Chondrocyte (in vitro differentiated cells): Measurements from ENCODE around the gene HGS. TPM values are rescaled to one million over a fixed set of nuclear protein-coding genes. Genes with fewer than 3 reads are reported as not detected.

Source experiments
- DNase-seq: peaks from one replicate; pipeline ENCODE4 v3.0.0; 2021; ENCODE audit warnings: mixed read lengths, low spot score
- H3K27ac Mint-ChIP-seq: one replicate; pipeline ENCODE4 v1.8.0; 2021; ENCODE audit warnings: mild to moderate bottlenecking, moderate library complexity, mixed read lengths; ENCODE audit not compliant: unreplicated experiment
- H3K27me3 Mint-ChIP-seq: 2 replicates; pipeline ENCODE4 v1.8.0; 2021; ENCODE audit warnings: low read depth, mixed read lengths
- H3K36me3 Mint-ChIP-seq: 2 replicates; pipeline ENCODE4 v1.8.0; 2021; ENCODE audit warnings: low read depth, mixed read lengths
- H3K4me1 Mint-ChIP-seq: 2 replicates; pipeline ENCODE4 v1.8.0; 2021; ENCODE audit warnings: low read depth, mild to moderate bottlenecking, mixed read lengths
- H3K4me3 Mint-ChIP-seq: one replicate; pipeline ENCODE4 v1.8.0; 2021; ENCODE audit warnings: mild to moderate bottlenecking, moderate library complexity, mixed read lengths; ENCODE audit not compliant: unreplicated experiment
- H3K9me3 Mint-ChIP-seq: 2 replicates; pipeline ENCODE4 v1.8.0; 2021; ENCODE audit warnings: low read depth, mixed read lengths
- CTCF ChIP-seq: fragments of 200-600 bp; sonication (generic); IDR thresholded peaks from 2 replicates; pipeline ENCODE4 v1.5.0; 2021; ENCODE audit warnings: antibody characterized with exemption, mild to moderate bottlenecking, moderate library complexity
- total RNA-seq: library from RNA; stranded (reverse); gene quantifications from 3 replicates; pipeline ENCODE4 v1.2.1, GENCODE V29; 2021

The HGS gene
- total RNA-seq, 1 donor from 2014 or later: 87.4 TPM

DNA sequence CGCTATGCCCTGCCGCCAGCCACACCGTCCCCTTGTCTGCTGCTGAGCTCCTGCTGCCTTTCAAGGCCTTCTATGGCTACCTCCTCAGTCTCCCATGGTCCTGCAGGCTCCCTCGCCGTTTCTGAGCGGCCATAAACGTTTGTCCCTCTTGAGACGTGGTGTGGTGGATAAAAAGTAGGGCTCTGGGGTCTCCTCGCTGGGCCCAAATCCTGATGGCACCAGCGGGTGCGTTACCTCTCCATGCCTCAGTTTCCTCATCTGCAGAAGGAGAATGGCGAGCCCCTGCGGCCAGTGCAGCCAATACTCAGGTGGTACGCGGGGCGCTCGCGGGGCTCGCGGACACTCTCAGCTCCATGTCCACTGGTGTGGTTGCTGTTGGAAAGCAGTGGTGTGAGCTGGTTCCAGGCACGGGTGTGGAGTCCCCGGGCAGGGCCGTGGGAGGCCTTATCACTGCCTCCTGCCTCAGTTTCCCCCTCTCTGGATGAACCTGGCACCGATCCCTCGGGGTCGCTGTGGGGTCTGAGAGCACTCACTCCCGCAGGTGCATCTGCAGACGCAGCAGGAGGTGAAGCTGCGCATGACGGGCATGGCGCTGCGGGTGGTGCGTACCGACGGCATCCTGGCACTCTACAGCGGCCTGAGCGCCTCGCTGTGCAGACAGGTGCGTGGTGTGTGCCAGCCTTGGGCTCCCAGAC, 30.7 kb downstream of the HGS start:
- no peak overlapping the region for H3K27ac Mint-ChIP-seq
- H3K36me3 Mint-ChIP-seq: peaks cover 1% of the 10 kb centered on the region
- no peak for TF ChIP-seq CTCF
- H3K4me3 Mint-ChIP-seq: no peak overlapping the region
- no peak for DNase-seq
- H3K9me3 Mint-ChIP-seq: no peaks in the 10 kb centered on the region
- H3K27me3 Mint-ChIP-seq: no peaks in the 10 kb centered on the region
- H3K4me1 Mint-ChIP-seq: peaks cover 20% of the 10 kb centered on the region

GRCh38 chr17:81715107-81715871, 31.5 kb downstream of the HGS start:
- no peak for DNase-seq
- H3K27ac Mint-ChIP-seq: no peak overlapping the region
- H3K36me3 Mint-ChIP-seq: peaks cover 1% of the 10 kb centered on the region
- H3K9me3 Mint-ChIP-seq: no peaks in the 10 kb centered on the region
- H3K4me3 Mint-ChIP-seq: no peak overlapping the region
- H3K27me3 Mint-ChIP-seq: no peaks in the 10 kb centered on the region
- peaks cover 20% of the 10 kb centered on the region for H3K4me1 Mint-ChIP-seq
- no peak for TF ChIP-seq CTCF

GRCh38 chr17:81715872-81716673, 32.3 kb downstream of the HGS start:
- no peaks in the 10 kb centered on the region for H3K9me3 Mint-ChIP-seq
- peaks cover 14% of the 10 kb centered on the region for H3K4me1 Mint-ChIP-seq
- no peak overlapping the region for H3K27ac Mint-ChIP-seq
- DNase-seq: no peak
- peaks cover 1% of the 10 kb centered on the region for H3K36me3 Mint-ChIP-seq
- H3K27me3 Mint-ChIP-seq: no peaks in the 10 kb centered on the region
- TF ChIP-seq CTCF: no peak
- no peak overlapping the region for H3K4me3 Mint-ChIP-seq

DNA sequence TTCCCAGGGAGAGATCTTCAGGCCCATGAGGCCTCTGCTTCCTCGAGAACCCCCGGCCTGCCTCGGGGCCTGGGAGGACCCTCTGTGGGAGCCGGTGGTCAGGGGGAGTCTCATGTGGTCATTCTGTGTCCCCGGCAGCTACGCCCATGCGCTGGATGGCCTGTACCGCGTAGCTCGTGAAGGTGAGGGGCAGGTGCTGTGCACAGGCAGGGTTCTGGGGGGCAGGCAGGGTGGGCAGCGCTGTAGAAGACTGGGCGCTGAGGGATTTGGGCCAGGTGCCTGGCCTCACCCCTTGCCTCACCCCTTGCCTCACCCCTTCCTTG, 32.8 kb downstream of the HGS start:
- Mint-ChIP-seq H3K4me1 (peaks cover 8% of the 10 kb centered on the region), H3K36me3 (peaks cover 1% of the 10 kb centered on the region), H3K27ac (no peak overlapping the region), H3K4me3 (no peak overlapping the region), H3K27me3 (no peaks in the 10 kb centered on the region), H3K9me3 (no peaks in the 10 kb centered on the region)
- no peak for TF ChIP-seq CTCF
- no peak for DNase-seq

- DNase-seq: peak; percentile 88
- no peak for TF ChIP-seq CTCF
- H3K4me3 Mint-ChIP-seq: no peak overlapping the region
- H3K27ac Mint-ChIP-seq: no peak overlapping the region
- no peaks in the 10 kb centered on the region for H3K9me3 Mint-ChIP-seq
- no peaks in the 10 kb centered on the region for H3K27me3 Mint-ChIP-seq
- peaks cover 8% of the 10 kb centered on the region for H3K4me1 Mint-ChIP-seq
- H3K36me3 Mint-ChIP-seq: peaks cover 1% of the 10 kb centered on the region
These were observed 33.4 kb downstream of the HGS start for GRCh38 chr17:81717049-81717765.
